MCF 10A (cell line): ENCODE measurements around the gene SVOPL. TPM values are rescaled to one million over a fixed set of nuclear protein-coding genes. Genes with fewer than 3 reads are reported as not detected.

ENCODE experiments used
- BruUV-seq: library from RNA; stranded (reverse); fragments of 400-500 nt; replicated peaks from 2 replicates; lab custom pipeline; 2021; lab: Mats Ljungman, UMichigan
- CTCF ChIA-PET: fragments of 300-600 bp; sonication (Branson Sonifier 250); formaldehyde crosslinking; extraction: SDS; loops from one replicate; lab custom pipeline; 2021; ENCODE audit warnings: antibody characterized with exemption, inconsistent platforms; lab: Yijun Ruan, JAX
- POLR2A ChIA-PET: fragments of 300-600, 350-650 bp; sonication (Branson Sonifier 250); formaldehyde crosslinking; extraction: SDS; loops from one replicate; lab custom pipeline; 2020; ENCODE audit warnings: antibody characterized with exemption, inconsistent platforms; lab: Yijun Ruan, JAX
- DNase-seq: peaks from one replicate; pipeline ENCODE4 v3.0.0-alpha.2; 2018; ENCODE audit not compliant: unreplicated experiment
- H3K27ac Mint-ChIP-seq: one replicate; pipeline ENCODE4 v1.8.0; 2022; ENCODE audit warnings: mild to moderate bottlenecking, low read depth, mixed read lengths; ENCODE audit not compliant: unreplicated experiment
- H3K27me3 Mint-ChIP-seq: one replicate; pipeline ENCODE4 v1.8.0; 2022; ENCODE audit warnings: mixed read lengths; ENCODE audit not compliant: insufficient read depth, unreplicated experiment
- H3K36me3 Mint-ChIP-seq: one replicate; pipeline ENCODE4 v1.8.0; 2022; ENCODE audit warnings: mild to moderate bottlenecking, moderate library complexity, mixed read lengths; ENCODE audit not compliant: insufficient read depth, unreplicated experiment
- H3K4me1 Mint-ChIP-seq: one replicate; pipeline ENCODE4 v1.8.0; 2022; ENCODE audit warnings: mixed read lengths; ENCODE audit not compliant: insufficient read depth, unreplicated experiment
- H3K4me3 Mint-ChIP-seq: one replicate; pipeline ENCODE4 v1.8.0; 2022; ENCODE audit warnings: mild to moderate bottlenecking, moderate library complexity, mixed read lengths; ENCODE audit not compliant: unreplicated experiment
- H3K9me3 Mint-ChIP-seq: one replicate; pipeline ENCODE4 v1.8.0; 2022; ENCODE audit warnings: mixed read lengths; ENCODE audit not compliant: unreplicated experiment
- intact Hi-C: fragments of 100-400 bp; cut with micrococcal nuclease; formaldehyde crosslinking; loops from 2 replicates; pipeline ENCODE4 v1.14.1; 2022
- total RNA-seq: library from RNA; stranded (reverse); gene quantifications from 2 replicates; pipeline ENCODE4 v1.2.3, GENCODE V29; 2022
- TF ChIP-seq, protein P1 (sequence below): fragments of 200-600 bp; IDR thresholded peaks from one replicate; pipeline ENCODE4 v1.8.0; 2022; ENCODE audit warnings: antibody characterized with exemption, mild to moderate bottlenecking; ENCODE audit not compliant: unreplicated experiment

Gene SVOPL
- total RNA-seq, 1 experiment from 2014 or later = not detected

DNA sequence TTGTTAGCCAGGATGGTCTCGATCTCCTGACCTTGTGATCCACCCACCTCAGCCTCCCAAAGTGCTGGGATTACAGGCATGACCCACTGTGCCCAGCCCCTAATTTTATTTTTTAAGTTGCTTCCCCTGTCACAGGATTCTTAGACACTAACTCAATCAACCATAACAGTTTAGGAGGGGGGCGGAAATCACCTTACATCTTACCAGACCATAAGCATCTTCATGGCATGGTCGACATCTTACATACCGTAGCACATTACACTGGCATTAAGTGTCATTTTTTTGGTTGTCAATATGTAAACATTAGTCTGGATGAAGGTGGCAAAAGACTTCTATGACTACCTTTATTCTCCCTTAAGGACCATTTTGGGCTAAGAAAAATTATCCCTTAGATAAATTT lies 145.5 kb downstream of the SVOPL start:
- POLR2A ChIA-PET = no interaction called here
- H3K4me1 Mint-ChIP-seq = no peaks in the 10 kb centered on the region
- H3K27me3 Mint-ChIP-seq = no peaks in the 10 kb centered on the region
- TF ChIP-seq, protein P1, sequence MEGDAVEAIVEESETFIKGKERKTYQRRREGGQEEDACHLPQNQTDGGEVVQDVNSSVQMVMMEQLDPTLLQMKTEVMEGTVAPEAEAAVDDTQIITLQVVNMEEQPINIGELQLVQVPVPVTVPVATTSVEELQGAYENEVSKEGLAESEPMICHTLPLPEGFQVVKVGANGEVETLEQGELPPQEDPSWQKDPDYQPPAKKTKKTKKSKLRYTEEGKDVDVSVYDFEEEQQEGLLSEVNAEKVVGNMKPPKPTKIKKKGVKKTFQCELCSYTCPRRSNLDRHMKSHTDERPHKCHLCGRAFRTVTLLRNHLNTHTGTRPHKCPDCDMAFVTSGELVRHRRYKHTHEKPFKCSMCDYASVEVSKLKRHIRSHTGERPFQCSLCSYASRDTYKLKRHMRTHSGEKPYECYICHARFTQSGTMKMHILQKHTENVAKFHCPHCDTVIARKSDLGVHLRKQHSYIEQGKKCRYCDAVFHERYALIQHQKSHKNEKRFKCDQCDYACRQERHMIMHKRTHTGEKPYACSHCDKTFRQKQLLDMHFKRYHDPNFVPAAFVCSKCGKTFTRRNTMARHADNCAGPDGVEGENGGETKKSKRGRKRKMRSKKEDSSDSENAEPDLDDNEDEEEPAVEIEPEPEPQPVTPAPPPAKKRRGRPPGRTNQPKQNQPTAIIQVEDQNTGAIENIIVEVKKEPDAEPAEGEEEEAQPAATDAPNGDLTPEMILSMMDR = no peak
- intact Hi-C loops = no loop called here
- BruUV-seq = no TSS peak
- no peak overlapping the region for H3K27ac Mint-ChIP-seq
- H3K9me3 Mint-ChIP-seq = peaks cover 20% of the 10 kb centered on the region
- H3K36me3 Mint-ChIP-seq = peaks cover 51% of the 10 kb centered on the region
- CTCF ChIA-PET = interaction anchor here (0.8 kb wide), 1 partner anchor 12 kb away, joined by 3 read pairs; no protein-coding TSS in a partner anchor
- DNase-seq = no peak
- no peak overlapping the region for H3K4me3 Mint-ChIP-seq

DNA sequence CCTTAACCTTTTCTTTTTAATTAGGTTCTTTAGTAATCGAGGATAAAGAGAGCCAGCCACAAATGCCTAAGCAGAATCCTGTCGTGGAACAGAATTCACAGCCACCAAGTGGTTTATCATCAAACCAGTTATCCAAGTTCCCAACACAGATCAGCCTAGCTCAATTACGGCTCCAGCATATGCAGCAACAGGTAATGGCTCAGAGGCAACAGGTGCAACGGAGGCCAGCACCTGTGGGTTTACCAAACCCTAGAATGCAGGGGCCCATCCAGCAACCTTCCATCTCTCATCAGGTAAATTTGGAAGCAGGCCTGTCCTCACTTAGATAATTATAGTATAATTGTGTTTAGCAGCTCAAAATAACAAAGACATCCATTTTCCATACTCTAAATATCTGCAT lies 146.5 kb downstream of the SVOPL start:
- intact Hi-C loops = no loop called here
- no peaks in the 10 kb centered on the region for H3K4me1 Mint-ChIP-seq
- TF ChIP-seq, protein P1 = no peak
- BruUV-seq = no TSS peak
- ChIA-PET CTCF (interaction anchor here (0.6 kb wide), 2 partner anchors 45 to 1101 kb away, joined by 3 to 4 read pairs; no protein-coding TSS in a partner anchor), POLR2A (interaction anchor here (0.6 kb wide), 1 partner anchor 256 kb away, joined by 5 read pairs; no protein-coding TSS in a partner anchor)
- DNase-seq = no peak
- peaks cover 20% of the 10 kb centered on the region for H3K9me3 Mint-ChIP-seq
- peaks cover 51% of the 10 kb centered on the region for H3K36me3 Mint-ChIP-seq
- H3K4me3 Mint-ChIP-seq = no peak overlapping the region
- H3K27me3 Mint-ChIP-seq = no peaks in the 10 kb centered on the region
- no peak overlapping the region for H3K27ac Mint-ChIP-seq

DNA sequence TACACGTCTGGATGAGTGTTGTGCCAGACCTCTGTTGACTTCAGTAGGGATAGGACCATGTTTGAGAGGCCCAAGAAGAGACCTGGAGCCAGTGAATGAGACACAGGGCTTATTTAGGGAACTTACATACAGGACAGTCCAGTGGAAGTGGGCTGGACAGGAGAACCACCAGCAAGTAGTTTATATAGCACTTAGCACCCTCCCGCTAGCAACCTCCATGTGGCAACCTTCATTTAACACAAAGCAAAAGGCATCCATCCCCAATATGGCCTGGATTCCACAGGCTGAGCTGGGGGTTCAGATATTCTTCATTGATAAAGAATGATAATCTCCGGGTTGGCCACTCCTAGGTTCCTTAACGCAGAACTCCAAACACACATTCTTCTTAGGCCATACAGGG lies 147.4 kb downstream of the SVOPL start:
- no peak for DNase-seq
- TF ChIP-seq, protein P1 = no peak
- Mint-ChIP-seq H3K4me3 (no peak overlapping the region), H3K36me3 (peaks cover 51% of the 10 kb centered on the region), H3K27me3 (no peaks in the 10 kb centered on the region), H3K9me3 (peaks cover 24% of the 10 kb centered on the region), H3K4me1 (no peaks in the 10 kb centered on the region), H3K27ac (no peak overlapping the region)
- POLR2A ChIA-PET = interaction anchor here (0.6 kb wide), 2 partner anchors 257 to 668 kb away, joined by 3 to 5 read pairs; no protein-coding TSS in a partner anchor
- BruUV-seq = no TSS peak
- CTCF ChIA-PET = interaction anchor here (0.6 to 1.2 kb wide), 3 partner anchors 14 to 1100 kb away, joined by 3 to 4 read pairs (median 3); no protein-coding TSS in a partner anchor
- intact Hi-C loops = no loop called here

DNA sequence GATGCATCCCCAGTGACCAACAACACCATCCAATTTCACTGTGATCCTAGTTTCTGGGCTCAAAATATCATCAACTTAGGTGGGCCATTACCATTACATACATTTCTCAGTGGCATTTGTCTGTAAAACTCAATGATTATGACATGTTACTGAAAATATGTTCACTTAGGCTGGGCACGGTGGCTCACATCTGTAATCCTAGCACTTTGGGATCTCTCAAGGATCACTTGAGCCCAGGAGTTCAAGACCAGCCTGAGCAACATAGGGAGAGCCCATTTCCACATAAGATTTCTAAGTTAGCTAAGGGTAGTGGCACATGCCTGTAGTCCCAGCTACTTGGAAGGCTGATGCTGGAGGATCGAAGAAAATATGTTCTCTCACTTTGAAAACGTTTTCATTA lies 150.1 kb downstream of the SVOPL start:
- peaks cover 39% of the 10 kb centered on the region for H3K36me3 Mint-ChIP-seq
- H3K4me1 Mint-ChIP-seq = no peaks in the 10 kb centered on the region
- TF ChIP-seq, protein P1 = no peak
- POLR2A ChIA-PET = interaction anchor here (0.8 kb wide), 1 partner anchor 63 kb away, joined by 3 read pairs; no protein-coding TSS in a partner anchor
- peaks cover 9% of the 10 kb centered on the region for H3K9me3 Mint-ChIP-seq
- no peak overlapping the region for H3K27ac Mint-ChIP-seq
- intact Hi-C loops = no loop called here
- CTCF ChIA-PET = no interaction called here
- BruUV-seq = no TSS peak
- H3K27me3 Mint-ChIP-seq = no peaks in the 10 kb centered on the region
- no peak overlapping the region for H3K4me3 Mint-ChIP-seq
- DNase-seq = no peak
